NCI-H128 (cell line): ENCODE results near the gene ACAD8.
"Not testable (repeated sequence)": the region's sequence is repeated elsewhere in the genome, so short reads cannot be mapped to it uniquely, and the experiment has no call there.

ENCODE experiments used
- DNase-seq: peaks from one replicate; lab custom pipeline; 2025; ENCODE audit not compliant: unreplicated experiment; lab: John Stamatoyannopoulos, UW

The ACAD8 gene

GRCh38 chr11:134238956-134239355, 14.4 kb upstream of the ACAD8 start:
- no peak for DNase-seq

GRCh38 chr11:134240592-134240991, 12.8 kb upstream of the ACAD8 start:
- no peak for DNase-seq

- no peak for DNase-seq
Observed at GRCh38 chr11:134242376-134242775, 11.0 kb upstream of the ACAD8 start.

GRCh38 chr11:134243913-134244312, 9.5 kb upstream of the ACAD8 start:
- no peak for DNase-seq

GRCh38 chr11:134244593-134244992, 8.8 kb upstream of the ACAD8 start:
- DNase-seq, result no peak

GRCh38 chr11:134245434-134245833, 7.9 kb upstream of the ACAD8 start:
- DNase-seq, result no peak

GRCh38 chr11:134246100-134246499, 7.3 kb upstream of the ACAD8 start:
- DNase-seq, result no peak

- no peak for DNase-seq
Observed at GRCh38 chr11:134246678-134247077, 6.7 kb upstream of the ACAD8 start.

- no peak for DNase-seq
Observed at GRCh38 chr11:134248910-134249480, 4.4 kb upstream of the ACAD8 start.

- no peak for DNase-seq
Observed at GRCh38 chr11:134250246-134250645, 3.1 kb upstream of the ACAD8 start.

GRCh38 chr11:134250675-134251074, 2.7 kb upstream of the ACAD8 start:
- DNase-seq, result no peak

- no peak for DNase-seq
Observed at GRCh38 chr11:134252346-134253187, 801 bp upstream of the ACAD8 start.

GRCh38 chr11:134254433-134255183, 1.2 kb downstream of the ACAD8 start:
- no peak for DNase-seq

- DNase-seq, result not testable (repeated sequence)
Observed at GRCh38 chr11:134255184-134255561, 1.8 kb downstream of the ACAD8 start.

GRCh38 chr11:134257101-134257500, 3.7 kb downstream of the ACAD8 start:
- no peak for DNase-seq

GRCh38 chr11:134258577-134258976, 5.2 kb downstream of the ACAD8 start:
- no peak for DNase-seq

- no peak for DNase-seq
Observed at GRCh38 chr11:134260503-134260902, 7.1 kb downstream of the ACAD8 start.

GRCh38 chr11:134260983-134261382, 7.6 kb downstream of the ACAD8 start:
- no peak for DNase-seq

GRCh38 chr11:134261626-134262488, 8.5 kb downstream of the ACAD8 start:
- DNase-seq, result no peak

GRCh38 chr11:134264966-134265764, 11.8 kb downstream of the ACAD8 start:
- DNase-seq, result no peak
